Measurements from ENCODE around the gene HIF1A. TPM values are rescaled to one million over a fixed set of nuclear protein-coding genes. Genes with fewer than 3 reads are reported as not detected.
"Not testable (repeated sequence)": the region's sequence is repeated elsewhere in the genome, so short reads cannot be mapped to it uniquely, and the experiment has no call there.

HIF1A gene
- 53.5 TPM for polyA plus RNA-seq (ENCODE audit: insufficient read length)

- DNase-seq (ENCODE audit: low read depth), result peak; percentile 94
Measured at GRCh38 chr14:61694830-61695694, at the start of gene HIF1A. TSS of gene HIF1A (plus strand) at chr14:61695513. CDS start at chr14:61695805, 292 bp downstream.

- DNase-seq (ENCODE audit: low read depth), result no peak
Measured at GRCh38 chr14:61646366-61647116, 48.8 kb upstream of the HIF1A start.

GRCh38 chr14:61647704-61648103 lies 47.6 kb upstream of the HIF1A start:
- DNase-seq (ENCODE audit: low read depth), result no peak

DNA sequence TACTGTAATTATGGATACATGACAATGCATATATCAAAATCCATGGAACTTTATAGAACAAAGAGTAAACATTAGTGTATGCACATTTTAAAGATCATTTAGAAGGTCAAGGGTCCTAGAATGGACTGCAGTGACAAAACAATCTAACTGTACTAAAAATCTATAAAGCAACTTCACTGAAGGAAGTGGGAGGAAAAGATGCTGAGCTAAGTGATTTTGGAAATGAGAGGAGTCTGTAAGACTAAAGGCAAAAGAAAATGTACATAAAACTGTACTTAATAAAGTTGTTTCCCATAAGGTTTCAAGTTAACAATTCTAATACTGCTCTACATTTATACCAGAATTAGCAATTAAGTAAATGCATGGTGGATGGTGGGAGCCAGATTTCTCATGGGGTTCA lies 46.9 kb upstream of the HIF1A start:
- DNase-seq (ENCODE audit: low read depth), result no peak

DNA sequence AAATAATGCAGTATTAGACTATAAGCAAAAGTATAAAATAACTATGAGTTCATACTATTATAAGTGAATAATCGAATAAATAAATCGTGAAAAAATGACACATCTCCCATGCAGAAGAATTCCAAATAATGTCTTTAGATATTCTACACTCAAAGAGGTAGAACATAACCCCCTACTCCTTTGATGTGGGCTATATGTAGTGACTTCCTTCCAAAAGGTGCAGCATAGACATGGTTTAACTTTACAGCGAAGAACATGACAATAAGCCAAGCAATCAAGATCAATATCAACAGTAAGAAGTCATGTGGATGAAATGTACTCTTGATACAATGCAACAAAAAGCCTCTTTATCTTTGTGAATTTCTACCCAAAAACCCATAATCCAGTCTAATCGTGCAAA lies 46.0 kb upstream of the HIF1A start:
- DNase-seq (ENCODE audit: low read depth), result no peak

DNA sequence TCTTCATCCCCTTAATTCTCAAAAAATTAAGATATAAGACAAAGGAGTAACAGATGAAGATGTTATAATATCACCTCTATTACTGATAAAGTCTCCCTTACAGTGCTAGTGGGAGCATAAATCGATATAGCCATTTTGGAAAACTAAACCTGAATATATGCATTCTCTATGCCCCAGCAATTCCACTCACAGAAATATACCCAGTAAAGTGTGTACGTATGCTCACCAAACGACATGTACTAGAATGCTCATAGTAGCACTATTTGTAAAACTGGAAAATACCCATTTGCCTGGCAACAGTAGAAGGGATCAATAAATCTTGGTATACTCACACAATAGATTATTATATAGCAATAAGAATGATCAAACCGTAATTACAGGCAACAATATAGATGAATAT lies 44.0 kb upstream of the HIF1A start:
- DNase-seq (ENCODE audit: low read depth), result no peak

DNA sequence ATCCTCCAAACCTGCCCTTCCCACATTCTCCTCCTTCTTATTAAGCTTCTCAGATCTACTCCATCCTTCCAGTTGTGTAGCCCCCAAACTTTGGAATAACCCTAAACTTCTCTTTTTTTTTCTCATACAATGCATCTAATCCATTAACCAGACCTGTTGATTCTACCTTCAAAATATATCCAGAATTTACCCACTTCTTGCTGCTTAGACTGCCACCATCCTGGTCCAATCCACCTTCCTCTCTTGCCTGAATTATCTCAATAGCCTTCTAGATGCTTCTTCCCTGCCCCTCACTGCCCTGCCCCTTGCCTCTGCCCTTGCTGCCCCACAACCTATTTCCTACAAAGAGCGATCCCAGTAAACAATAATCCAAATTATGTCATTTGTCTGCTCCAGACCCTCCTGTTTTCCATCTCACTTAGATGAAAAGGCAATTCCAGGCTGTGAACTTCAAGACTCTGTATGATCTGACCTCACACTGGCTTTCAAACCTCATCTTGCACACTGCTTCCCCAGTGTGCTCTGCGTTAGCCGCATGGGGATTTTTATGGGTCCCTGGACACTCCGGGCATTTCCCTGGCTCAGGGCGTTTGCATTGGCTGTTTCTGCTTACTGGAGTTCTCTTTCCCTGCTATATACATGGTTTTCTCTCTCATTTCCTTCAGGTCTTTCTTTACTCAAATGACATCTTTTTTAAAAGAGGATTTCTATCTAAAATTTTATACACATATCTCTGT lies 42.6 kb upstream of the HIF1A start:
- DNase-seq (ENCODE audit: low read depth), result no peak

GRCh38 chr14:61653507-61653906 lies 41.8 kb upstream of the HIF1A start:
- no peak for DNase-seq (ENCODE audit: low read depth)

GRCh38 chr14:61654026-61654425 lies 41.3 kb upstream of the HIF1A start:
- DNase-seq (ENCODE audit: low read depth), result no peak

DNA sequence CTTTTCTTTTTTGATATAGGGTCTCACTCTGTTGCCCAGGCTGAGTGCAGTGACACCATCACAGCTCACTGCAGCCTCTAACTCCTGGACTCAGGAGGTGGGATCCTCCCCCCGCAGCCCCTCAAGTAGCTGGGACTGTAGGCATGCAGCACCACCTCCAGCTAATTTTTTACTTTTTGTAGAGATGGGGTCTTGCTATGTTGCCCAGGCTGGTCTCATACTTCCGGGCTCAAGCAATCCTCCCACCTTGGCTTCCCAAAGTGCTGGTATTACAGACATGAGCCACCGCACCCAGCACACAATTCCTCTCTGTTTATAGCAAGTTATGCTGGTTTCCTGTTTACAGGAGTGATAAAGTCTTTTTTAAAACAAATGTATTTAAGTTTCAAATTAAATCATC lies 39.5 kb upstream of the HIF1A start:
- no peak for DNase-seq (ENCODE audit: low read depth)

GRCh38 chr14:61656341-61656740 lies 39.0 kb upstream of the HIF1A start:
- no peak for DNase-seq (ENCODE audit: low read depth)

- DNase-seq (ENCODE audit: low read depth), result not testable (repeated sequence)
Measured at GRCh38 chr14:61658111-61658510, 37.2 kb upstream of the HIF1A start.

DNA sequence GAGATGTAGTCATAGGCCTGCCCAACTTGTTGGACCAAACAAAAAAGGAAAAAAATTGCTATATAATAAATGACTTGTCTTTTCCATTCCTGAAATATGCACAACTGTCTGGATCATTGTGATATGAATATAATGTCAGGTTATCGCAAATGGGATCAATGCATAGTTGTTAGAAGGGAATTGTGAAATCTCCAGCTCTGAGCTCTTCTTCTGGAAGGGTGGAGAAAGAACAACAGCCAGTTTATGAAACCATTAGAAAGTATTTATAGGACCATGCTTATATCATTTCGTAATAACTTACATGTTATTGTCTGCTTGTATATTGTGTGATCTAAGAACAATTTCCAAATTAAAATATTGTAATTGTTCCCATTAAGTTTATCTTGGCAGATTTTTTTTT lies 35.7 kb upstream of the HIF1A start:
- no peak for DNase-seq (ENCODE audit: low read depth)

GRCh38 chr14:61661471-61662400 lies 33.6 kb upstream of the HIF1A start:
- no peak for DNase-seq (ENCODE audit: low read depth)

GRCh38 chr14:61662437-61663311 lies 32.6 kb upstream of the HIF1A start:
- no peak for DNase-seq (ENCODE audit: low read depth)

GRCh38 chr14:61663312-61663979 lies 31.9 kb upstream of the HIF1A start:
- no peak for DNase-seq (ENCODE audit: low read depth)

DNA sequence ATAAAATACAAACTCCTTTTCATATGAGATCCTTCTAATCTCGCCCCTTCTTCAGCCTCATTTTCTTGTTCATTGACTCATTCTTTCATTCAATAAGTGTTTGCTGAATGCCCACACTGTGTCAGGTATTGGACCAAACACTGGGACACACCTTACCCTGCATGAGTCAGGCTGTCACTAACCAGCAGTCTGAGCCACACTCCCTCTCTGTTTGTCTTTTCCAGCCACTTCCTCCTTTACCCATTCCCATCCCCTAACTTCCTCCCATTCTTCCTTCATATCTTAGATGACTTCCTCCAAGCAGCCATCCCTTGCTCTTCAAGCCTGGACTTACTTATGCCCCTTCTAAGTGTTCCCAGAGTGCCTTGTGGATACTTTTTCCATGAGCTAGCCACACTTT lies 27.0 kb upstream of the HIF1A start:
- no peak for DNase-seq (ENCODE audit: low read depth)

GRCh38 chr14:61670576-61670975 lies 24.7 kb upstream of the HIF1A start:
- DNase-seq (ENCODE audit: low read depth), result no peak

DNA sequence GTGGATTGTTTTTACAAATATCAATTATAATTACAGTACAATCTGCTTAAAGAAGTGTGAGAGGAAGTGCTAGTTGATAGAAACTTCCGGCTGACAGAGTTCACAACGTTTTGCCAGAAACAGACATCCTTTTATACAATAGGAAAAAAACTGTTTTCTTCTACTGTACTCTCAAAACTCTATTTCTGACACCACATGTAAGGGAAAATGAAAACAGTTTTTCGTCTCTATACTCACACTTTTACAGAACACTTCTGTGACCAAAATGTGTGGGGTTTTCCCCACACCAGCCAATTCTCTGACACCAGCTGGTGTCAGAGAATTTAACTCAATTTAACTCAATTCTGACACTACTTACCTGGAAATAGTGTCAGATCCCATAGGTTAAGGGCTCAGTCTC lies 24.2 kb upstream of the HIF1A start:
- no peak for DNase-seq (ENCODE audit: low read depth)

DNA sequence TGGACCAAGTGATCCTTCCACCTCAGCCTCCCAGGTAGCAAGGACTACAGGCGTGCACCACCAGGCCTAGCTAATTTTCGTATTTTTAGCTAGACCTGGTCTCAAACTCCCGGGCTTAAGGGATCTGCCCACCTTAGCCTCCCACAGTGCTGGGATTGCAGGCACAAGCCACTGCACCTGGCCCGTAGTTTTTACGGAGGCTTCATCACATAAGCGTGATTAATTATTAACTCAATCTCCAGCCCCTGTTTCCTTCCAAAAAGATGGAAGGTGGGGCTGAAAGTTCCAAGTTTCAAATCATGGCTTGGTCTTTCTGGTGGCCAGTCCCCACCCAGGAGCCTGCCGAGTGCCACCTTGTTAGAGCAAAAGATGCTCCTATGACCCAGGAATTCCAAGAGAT lies 22.5 kb upstream of the HIF1A start:
- DNase-seq (ENCODE audit: low read depth), result no peak
